GM12878 (cell line): Measurements from ENCODE around the gene AGK. TPM values are rescaled to one million over a fixed set of nuclear protein-coding genes. Genes with fewer than 3 reads are reported as not detected.

Source experiments
- ATAC-seq: fragments of 200-7000 bp; cut with Tn5 transposase; 3 replicates; pipeline ENCODE4 v1.9.1; 2020; ENCODE audit warnings: mild to moderate bottlenecking, moderate library complexity
- BruUV-seq: library from RNA; stranded (reverse); fragments of 400-500 nt; replicated peaks from 2 replicates; lab custom pipeline; 2021; lab: Mats Ljungman, UMichigan
- CTCF ChIA-PET: fragments of 300-600 bp; sonication (Branson Sonifier 250); formaldehyde crosslinking; extraction: SDS; loops from one replicate; lab custom pipeline; 2021; ENCODE audit warnings: inconsistent platforms; lab: Yijun Ruan, JAX
- POLR2A ChIA-PET: fragments of 350-600 bp; formaldehyde crosslinking; extraction: SDS; loops from one replicate; lab custom pipeline; 2021; ENCODE audit warnings: inconsistent platforms; lab: Charles Lee
- RAD21 ChIA-PET: fragments of 300-600 bp; sonication (Branson Sonifier 250); formaldehyde crosslinking; loops from one replicate; lab custom pipeline; 2023; ENCODE audit warnings: antibody characterized with exemption; ENCODE audit not compliant: unreplicated experiment; lab: Charles Lee
- SMC1A ChIA-PET: fragments of 300-600 bp; sonication (Branson Sonifier 250); formaldehyde crosslinking; loops from one replicate; lab custom pipeline; 2023; ENCODE audit not compliant: unreplicated experiment, uncharacterized antibody; lab: Charles Lee
- DNase-seq: peaks from one replicate; pipeline ENCODE4 v3.0.0-alpha.2; 2011; ENCODE audit warnings: low read depth, low spot score
- FAIRE-seq: peaks from 3 replicates; lab custom pipeline; 2011; peaks lifted over from hg19 to GRCh38; lab: Jason Lieb, UNC
- H2AFZ ChIP-seq: 2 replicates; pipeline ENCODE4 v1.6.0; 2011; ENCODE audit warnings: low read depth, low read length, control low read depth; ENCODE audit not compliant: control insufficient read depth
- H3K27ac ChIP-seq: 2 replicates; pipeline ENCODE4 v1.5.1; 2011; ENCODE audit warnings: control low read depth; ENCODE audit not compliant: control insufficient read depth, insufficient read depth
- H3K27me3 ChIP-seq, 2 experiments: replicated peaks in 1 of 2; 2 replicates each; pipeline versions ENCODE4 v1.6.0 to v1.6.1; 2011; ENCODE audit warnings: low read length in 1 of 2; ENCODE audit not compliant: control insufficient read depth in 2 of 2, insufficient read depth in 2 of 2
- H3K36me3 ChIP-seq, 2 experiments: 2 replicates each; pipeline ENCODE4 v1.5.1; 2011; ENCODE audit warnings: low read length in 1 of 2; ENCODE audit not compliant: control insufficient read depth in 2 of 2, insufficient read depth in 2 of 2
- H3K4me1 ChIP-seq: 2 replicates; pipeline ENCODE4 v1.6.1; 2011; ENCODE audit warnings: mild to moderate bottlenecking, low read length, moderate library complexity, mixed read lengths; ENCODE audit not compliant: control insufficient read depth, insufficient read depth
- H3K4me2 ChIP-seq: 2 replicates; pipeline ENCODE4 v1.6.0; 2011; ENCODE audit warnings: control low read depth; ENCODE audit not compliant: control insufficient read depth, insufficient read depth
- H3K4me3 ChIP-seq: fragments of 200-600 bp; sonication (generic); 2 replicates; pipeline ENCODE4 v1.5.1; 2016
- H3K79me2 ChIP-seq: 2 replicates; pipeline ENCODE4 v1.6.0; 2011; ENCODE audit warnings: low read length; ENCODE audit not compliant: control insufficient read depth, insufficient read depth
- H3K9ac ChIP-seq: 2 replicates; pipeline ENCODE4 v1.8.0; 2011; ENCODE audit warnings: low read length, control low read depth, mixed read lengths; ENCODE audit not compliant: control insufficient read depth, insufficient read depth
- H3K9me3 ChIP-seq: replicated peaks from 3 replicates; pipeline ENCODE4 v1.5.1; 2011; ENCODE audit warnings: mild to moderate bottlenecking, low read length; ENCODE audit not compliant: control insufficient read depth, insufficient read depth
- H4K20me1 ChIP-seq: 2 replicates; pipeline ENCODE4 v1.6.0; 2011; ENCODE audit not compliant: control insufficient read depth, insufficient read depth
- EED ChIP-seq: sonication (generic); IDR thresholded peaks from 2 replicates; pipeline ENCODE4 v1.6.1; 2016; ENCODE audit warnings: antibody characterized with exemption, low read depth
- JUNB ChIP-seq: IDR thresholded peaks from 2 replicates; pipeline ENCODE4 v1.6.1; 2016; ENCODE audit warnings: antibody characterized with exemption, mild to moderate bottlenecking
- NFYA ChIP-seq: IDR thresholded peaks from 2 replicates; pipeline ENCODE4 v1.6.1; 2011; ENCODE audit warnings: low read depth, mild to moderate bottlenecking, low read length, improper control_type of control experiment, borderline replicate concordance
- NR2C1 ChIP-seq: fragments of 450-650 bp; IDR thresholded peaks from 2 replicates; pipeline ENCODE4 v1.6.1; 2017; ENCODE audit warnings: antibody characterized with exemption, mild to moderate bottlenecking, moderate library complexity
- PAX8 ChIP-seq: fragments of 450-650 bp; IDR thresholded peaks from 2 replicates; pipeline ENCODE4 v1.6.1; 2017; ENCODE audit warnings: mild to moderate bottlenecking, moderate library complexity
- ZNF207 ChIP-seq: fragments of 450-650 bp; IDR thresholded peaks from 2 replicates; pipeline ENCODE4 v1.6.1; 2014; ENCODE audit warnings: antibody characterized with exemption, mild to moderate bottlenecking, borderline replicate concordance
- WGBS: methylation state at CpG from one replicate; pipeline ENCODE4 v1.1.6; 2016; ENCODE audit warnings: low lambda C conversion rate; ENCODE audit not compliant: insufficient replicate concordance, insufficient coverage; ENCODE audit errors: missing lambda C conversion rate; 5-methylcytosine and 5-hydroxymethylcytosine counted together
- in situ Hi-C: fragments of 300-500 bp; cut with MboI; formaldehyde crosslinking; loops from 9 replicates; pipeline ENCODE4 v1.14.3; 2018; ENCODE audit warnings: mixed read lengths
- intact Hi-C: fragments of 100-400 bp; cut with micrococcal nuclease; formaldehyde crosslinking; loops from one replicate; pipeline ENCODE4 v1.14.2; 2022; ENCODE audit not compliant: unreplicated experiment
- polyA plus RNA-seq, 11 experiments: library from polyadenylated mRNA; depleted of rRNA in 4 of 11; unstranded in 6 of 11; stranded (reverse) in 5 of 11; fragments of >200 nt; fragmentation: Nextera tagmentation in 4 of 11; fragmentation: Illumina TruSeq in 1 of 11; extraction: Ambion mirVana in 4 of 11; extraction: Trizol in 1 of 11; gene quantifications; 1 replicate in 1 of 11; 2 replicates in 10 of 11; pipeline versions ENCODE4 v1.2.1 to v1.2.3, GENCODE V29; 2011 to 2016; ENCODE audit warnings: inconsistent platforms in 2 of 11, missing spikeins in 2 of 11, low read depth in 1 of 11
- total RNA-seq, 4 experiments: library from RNA; depleted of rRNA in 3 of 4; stranded (reverse); fragments of >200 nt in 3 of 4; fragmentation: Illumina TruSeq in 1 of 4; extraction: Trizol in 1 of 4; gene quantifications; 2 replicates each; pipeline versions ENCODE4 v1.2.1 to v1.2.3, GENCODE V29; 2013 to 2021

AGK gene
- total and polyA plus RNA-seq, 10 of the 15 experiments (the other 5 are each of a cell fraction or from before 2014, with no cell fraction given), result 32.5 to 85.6 (median 47.8) TPM

DNA sequence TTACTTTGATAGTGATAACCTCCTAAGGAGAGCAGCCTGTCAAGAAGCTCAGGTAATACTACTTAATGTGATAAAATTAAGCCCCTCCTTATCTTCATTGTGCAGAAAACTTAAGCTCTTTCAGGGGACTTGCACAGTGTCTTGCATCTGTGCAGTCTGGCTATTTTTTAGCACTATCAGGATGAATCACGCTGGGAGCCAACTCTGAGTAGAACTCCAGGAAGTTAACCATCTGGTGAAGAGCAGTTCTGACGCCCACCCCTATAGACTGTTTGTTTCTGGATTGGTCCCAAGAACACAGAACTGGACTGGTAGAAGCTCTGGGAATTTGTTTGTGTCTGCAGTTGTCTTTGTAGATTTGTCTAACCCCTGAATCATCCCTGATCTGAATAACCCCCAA is 41.9 kb downstream of the AGK start:
- H3K79me2 ChIP-seq, result no peaks in the 10 kb centered on the region; the same call in none of the 2 replicates
- no peak overlapping the region for H3K27ac ChIP-seq
- intact Hi-C loops (no loop called here), in situ Hi-C loops (no loop called here)
- no peak overlapping the region for H3K9ac ChIP-seq
- no peak overlapping the region for H3K4me3 ChIP-seq
- no peak overlapping the region for H3K4me2 ChIP-seq
- no peaks in the 10 kb centered on the region for H4K20me1 ChIP-seq
- 5% methylated on average over 2 of the region's 2 CpGs for WGBS
- no TSS peak for BruUV-seq
- ChIA-PET SMC1A (interaction anchor here (0.8 to 2.2 kb wide), 10 partner anchors 8 to 58 kb away, joined by 3 to 8 read pairs (median 3); no protein-coding TSS in a partner anchor), POLR2A (no interaction called here), RAD21 (interaction anchor here (1.5 kb wide), 1 partner anchor 57 kb away, joined by 5 read pairs; no protein-coding TSS in a partner anchor), CTCF (interaction anchor here (0.6 to 1.6 kb wide), 7 partner anchors 8 to 193 kb away, joined by 3 to 7 read pairs (median 4); no protein-coding TSS in a partner anchor)
- H3K36me3 ChIP-seq, result no peaks in the 10 kb centered on the region; a peak in 2 of 4 replicates
- TF ChIP-seq JUNB (peak; percentile 8; the same call in 1 of the 2 replicates), ZNF207 (no peak)
- no peaks in the 10 kb centered on the region for H3K27me3 ChIP-seq
- ATAC-seq (peak; percentile 48), DNase-seq (no peak), FAIRE-seq (no peak)
- peaks cover 5% of the 10 kb centered on the region; the same call in 1 of the 2 replicates for H3K4me1 ChIP-seq
- H2AFZ ChIP-seq, result no peak overlapping the region
- no peaks in the 10 kb centered on the region for H3K9me3 ChIP-seq

GRCh38 chr7:141597966-141598365 is 46.8 kb downstream of the AGK start:
- Histone ChIP-seq H3K27me3 (no peaks in the 10 kb centered on the region), H3K9ac (no peak overlapping the region), H4K20me1 (no peaks in the 10 kb centered on the region), H3K4me2 (no peak overlapping the region), H2AFZ (no peak overlapping the region), H3K9me3 (no peaks in the 10 kb centered on the region), H3K4me3 (no peak overlapping the region), H3K36me3 (peaks cover 0 to 4% of the 10 kb centered on the region in 2 experiments; a peak in 2 of 4 replicates), H3K4me1 (peaks cover 4% of the 10 kb centered on the region; the same call in 1 of the 2 replicates), H3K79me2 (no peaks in the 10 kb centered on the region), H3K27ac (no peak overlapping the region)
- ChIA-PET RAD21 (no interaction called here), CTCF (interaction anchor here (1.5 kb wide), 1 partner anchor 52 kb away, joined by 3 read pairs; no protein-coding TSS in a partner anchor), POLR2A (no interaction called here), SMC1A (interaction anchor here (1.4 kb wide), 1 partner anchor 13 kb away, joined by 4 read pairs; no protein-coding TSS in a partner anchor)
- FAIRE-seq, result no peak
- in situ Hi-C loops, result no loop called here
- DNase-seq, result no peak
- no peak for ATAC-seq
- TF ChIP-seq EED, result no peak
- TF ChIP-seq NR2C1, result no peak
- TF ChIP-seq NFYA, result no peak
- TF ChIP-seq PAX8, result no peak
- no TSS peak for BruUV-seq
- 95% methylated on average over 2 of the region's 2 CpGs for WGBS
- intact Hi-C loops, result loop anchor here (5.0 kb wide), 1 partner anchor 41 kb away; no protein-coding TSS in a partner anchor
